Measurements from ENCODE around the gene TNFRSF11A. TPM values are rescaled to one million over a fixed set of nuclear protein-coding genes. Genes with fewer than 3 reads are reported as not detected.

The TNFRSF11A gene
- total and polyA plus RNA-seq, 2 experiments from 2014 or later = 4.1 to 5.6 TPM

DNA sequence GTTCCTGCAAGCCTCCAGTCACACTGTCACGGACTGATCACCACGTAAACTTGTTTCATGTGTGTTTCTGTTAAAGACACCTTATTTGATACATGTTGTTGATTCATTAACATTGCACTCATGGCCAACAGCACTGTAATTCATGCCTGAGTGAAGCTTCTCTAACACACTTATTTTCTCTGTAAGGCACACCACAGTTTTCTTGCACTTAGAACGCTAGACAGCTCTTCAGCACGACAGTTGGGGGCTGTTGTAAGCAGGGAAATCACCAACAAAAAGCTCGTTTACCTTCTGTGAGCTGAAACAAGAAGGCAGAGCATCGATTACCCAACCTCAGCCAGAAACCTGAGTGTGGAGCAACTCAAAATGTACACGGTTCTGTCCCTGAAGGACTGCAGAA, 28.1 kb downstream of the TNFRSF11A start:
- no peak overlapping the region for H2AFZ ChIP-seq
- no peaks in the 10 kb centered on the region for H3K79me2 ChIP-seq
- no peaks in the 10 kb centered on the region for H3K36me3 ChIP-seq (replicated peaks; ENCODE audit: insufficient read depth, low read depth)
- no peak overlapping the region for H3K4me3 ChIP-seq
- DNase-seq (ENCODE audit: low spot score) = no peak
- no peaks in the 10 kb centered on the region for H3K9me2 ChIP-seq (replicated peaks; ENCODE audit: insufficient read depth)
- H3K4me1 ChIP-seq (ENCODE audit: insufficient read depth) = no peaks in the 10 kb centered on the region
- no peak for TF ChIP-seq CTCF (IDR thresholded peaks at IDR 0.05; ENCODE audit: poor library complexity)
- peaks cover 4% of the 10 kb centered on the region for H3K27me3 ChIP-seq
- 82% methylated on average over 7 of the region's 7 CpGs for WGBS (ENCODE audit: low lambda C conversion rate, missing lambda C conversion rate)
- no peaks in the 10 kb centered on the region for H3K9me3 ChIP-seq (ENCODE audit: low read depth)
- no peak overlapping the region for H3K4me2 ChIP-seq
- no peak overlapping the region for H3K27ac ChIP-seq
- H4K20me1 ChIP-seq (ENCODE audit: insufficient read depth, poor library complexity, severe bottlenecking) = no peaks in the 10 kb centered on the region

GRCh38 chr18:62354151-62354550, 29.0 kb downstream of the TNFRSF11A start:
- Histone ChIP-seq H3K4me1 (ENCODE audit: insufficient read depth) (no peaks in the 10 kb centered on the region), H2AFZ (no peak overlapping the region)
- WGBS (ENCODE audit: low lambda C conversion rate, missing lambda C conversion rate) = 93% methylated on average over 29 of the region's 29 CpGs

DNA sequence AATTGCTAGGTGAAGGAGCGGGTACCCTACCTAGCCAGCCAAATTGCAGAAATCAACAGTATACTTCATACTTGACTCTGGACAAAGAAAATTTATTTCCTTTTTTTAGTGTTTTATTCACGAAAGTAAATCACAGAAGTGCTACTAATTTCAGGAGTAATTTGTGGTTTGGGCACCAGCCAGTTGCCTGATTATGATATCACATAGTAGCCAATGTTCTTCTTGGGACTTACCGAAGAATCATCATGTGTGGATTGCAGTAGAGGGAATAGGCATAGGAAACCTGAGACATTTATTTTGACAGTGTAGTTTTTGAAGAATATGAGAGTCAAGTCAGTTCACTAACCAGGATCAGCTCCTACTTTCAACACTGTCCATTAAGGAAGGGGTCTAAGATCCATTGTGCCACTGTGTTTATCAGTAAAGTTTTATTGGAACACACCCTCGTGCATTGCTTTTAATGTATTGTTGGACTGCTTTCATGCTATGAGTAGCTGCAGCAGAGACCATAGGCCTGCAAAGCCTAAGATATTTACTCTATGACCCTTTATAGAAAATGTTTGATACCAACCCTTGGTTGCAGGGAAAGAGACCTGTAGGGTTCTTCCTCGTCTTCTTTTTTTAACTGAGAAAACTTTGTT, 32.1 kb downstream of the TNFRSF11A start:
- Histone ChIP-seq H3K4me2 (no peak overlapping the region), H3K79me2 (no peaks in the 10 kb centered on the region), H3K27me3 (no peaks in the 10 kb centered on the region), H3K9me3 (ENCODE audit: low read depth) (no peaks in the 10 kb centered on the region), H3K9me2 (replicated peaks; ENCODE audit: insufficient read depth) (no peaks in the 10 kb centered on the region), H3K4me3 (no peak overlapping the region), H3K4me1 (ENCODE audit: insufficient read depth) (no peaks in the 10 kb centered on the region), H3K36me3 (replicated peaks; ENCODE audit: insufficient read depth, low read depth) (no peaks in the 10 kb centered on the region), H2AFZ (no peak overlapping the region), H3K27ac (no peak overlapping the region), H4K20me1 (ENCODE audit: insufficient read depth, poor library complexity, severe bottlenecking) (no peaks in the 10 kb centered on the region)
- DNase-seq (ENCODE audit: low spot score) = no peak
- WGBS (ENCODE audit: low lambda C conversion rate, missing lambda C conversion rate) = 84% methylated on average over 5 of the region's 5 CpGs
- no peak for TF ChIP-seq EZH2 (IDR thresholded peaks at IDR 0.05; ENCODE audit: borderline replicate concordance)
- no peak for TF ChIP-seq EZH2phosphoT487 (IDR thresholded peaks at IDR 0.05; ENCODE audit: low read depth, severe bottlenecking, unreplicated experiment)
- no peak for TF ChIP-seq CTCF (IDR thresholded peaks at IDR 0.05; ENCODE audit: poor library complexity)

More at GRCh38 chr18:62354151-62354550, 29.0 kb downstream of the TNFRSF11A start:
- H4K20me1 ChIP-seq (ENCODE audit: insufficient read depth, poor library complexity, severe bottlenecking) = no peaks in the 10 kb centered on the region
- no peak for DNase-seq (ENCODE audit: low spot score)
- H3K79me2 ChIP-seq = no peaks in the 10 kb centered on the region
- H3K27ac ChIP-seq = no peak overlapping the region
- no peaks in the 10 kb centered on the region for H3K9me2 ChIP-seq (replicated peaks; ENCODE audit: insufficient read depth)
- H3K27me3 ChIP-seq = no peaks in the 10 kb centered on the region
- no peaks in the 10 kb centered on the region for H3K36me3 ChIP-seq (replicated peaks; ENCODE audit: insufficient read depth, low read depth)
- H3K4me2 ChIP-seq = no peak overlapping the region
- TF ChIP-seq EZH2phosphoT487 (IDR thresholded peaks at IDR 0.05; ENCODE audit: low read depth, severe bottlenecking, unreplicated experiment) = no peak
- no peak for TF ChIP-seq CTCF (IDR thresholded peaks at IDR 0.05; ENCODE audit: poor library complexity)
- TF ChIP-seq EZH2 (IDR thresholded peaks at IDR 0.05; ENCODE audit: borderline replicate concordance) = no peak
- no peak overlapping the region for H3K4me3 ChIP-seq
- no peaks in the 10 kb centered on the region for H3K9me3 ChIP-seq (ENCODE audit: low read depth)

Data from hepatocyte (in vitro differentiated cells).